C1 segment of cervical spinal cord (tissue), 14 donors: Measurements from ENCODE around the gene HTT.
A peak's percentile ranks its signal among the peaks of the same experiment; 100 is the strongest.

Experiments
- DNase-seq, 14 donors: peaks; one replicate each; lab custom pipeline; 2025; lab: John Stamatoyannopoulos, UW

HTT gene

DNA sequence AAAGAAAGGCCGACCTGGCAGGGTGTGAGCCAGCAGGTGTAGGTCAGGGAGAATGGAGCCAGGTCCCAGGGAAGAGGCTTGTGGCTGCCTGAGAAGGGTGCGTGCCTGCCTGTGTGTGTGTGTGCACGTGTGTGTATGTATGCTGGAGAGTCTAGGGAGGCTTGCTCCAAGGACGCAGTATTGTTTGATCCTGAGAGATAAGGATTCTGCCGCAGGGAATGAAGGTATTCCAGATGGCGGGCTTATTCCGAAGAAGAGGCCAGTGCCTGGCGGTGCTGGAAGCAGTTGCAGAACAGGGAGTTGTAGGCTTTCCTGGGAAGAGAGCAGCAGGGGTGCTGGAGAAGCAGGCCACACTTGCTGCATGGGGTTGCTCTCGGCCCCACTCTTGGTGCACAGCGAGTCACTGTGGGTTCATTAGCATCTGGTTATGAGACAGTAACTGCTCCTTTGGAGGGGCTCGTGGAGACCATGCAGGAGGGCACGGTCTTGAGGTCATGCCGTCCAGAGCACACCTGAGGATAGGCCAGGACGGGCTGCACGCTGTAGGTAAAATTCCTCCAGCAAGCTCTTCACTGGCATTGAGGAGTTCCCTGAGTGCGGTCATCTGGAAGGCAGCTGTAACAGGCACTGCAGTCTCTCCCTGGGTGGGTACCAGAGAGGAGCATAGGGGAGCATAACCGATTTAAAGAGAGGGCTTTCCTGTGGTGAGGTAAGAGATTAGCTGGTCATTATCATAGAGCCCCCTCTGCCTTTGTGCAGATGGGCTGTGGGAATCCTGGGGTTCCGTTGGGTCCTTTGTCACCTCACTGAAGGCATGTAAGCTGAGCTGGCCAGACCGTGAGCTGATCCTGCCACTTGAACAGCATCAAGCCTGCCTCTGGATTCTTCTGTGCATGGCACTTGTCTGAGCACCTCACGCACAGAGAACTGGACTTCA lies 144.6 kb downstream of the HTT start:
- no peak for DNase-seq

DNA sequence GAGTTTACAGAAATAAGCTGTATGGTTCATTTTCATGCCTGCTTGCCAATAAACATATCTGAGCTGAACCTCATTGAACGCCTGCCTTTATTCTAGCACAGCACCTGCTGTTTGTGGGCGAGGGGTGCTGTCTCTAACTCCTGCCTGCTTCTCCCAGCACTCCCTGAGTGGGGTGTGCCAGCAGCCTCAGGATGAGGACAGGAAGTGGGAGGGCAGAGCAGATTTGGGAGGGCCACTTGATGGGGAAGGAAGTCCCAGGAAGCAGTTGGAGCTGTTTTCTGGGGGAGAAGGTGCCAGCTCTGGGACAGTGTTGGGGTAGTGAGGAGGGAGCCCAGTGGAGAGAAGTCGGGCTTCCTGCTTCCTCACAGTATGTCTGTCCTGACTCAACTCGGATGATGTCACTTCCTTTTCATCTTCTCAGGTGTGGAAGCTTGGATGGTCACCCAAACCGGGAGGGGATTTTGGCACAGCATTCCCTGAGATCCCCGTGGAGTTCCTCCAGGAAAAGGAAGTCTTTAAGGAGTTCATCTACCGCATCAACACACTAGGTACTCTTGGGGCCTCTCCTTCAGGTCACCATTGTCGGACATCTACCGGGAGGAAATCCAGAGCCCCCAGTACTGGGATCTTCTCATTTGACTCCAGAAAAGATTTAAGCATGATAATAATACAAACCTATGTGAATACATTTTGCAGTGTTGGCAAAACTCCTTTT lies 145.4 kb downstream of the HTT start:
- DNase-seq, result peak in 1 of 14 donors; percentile 27

DNA sequence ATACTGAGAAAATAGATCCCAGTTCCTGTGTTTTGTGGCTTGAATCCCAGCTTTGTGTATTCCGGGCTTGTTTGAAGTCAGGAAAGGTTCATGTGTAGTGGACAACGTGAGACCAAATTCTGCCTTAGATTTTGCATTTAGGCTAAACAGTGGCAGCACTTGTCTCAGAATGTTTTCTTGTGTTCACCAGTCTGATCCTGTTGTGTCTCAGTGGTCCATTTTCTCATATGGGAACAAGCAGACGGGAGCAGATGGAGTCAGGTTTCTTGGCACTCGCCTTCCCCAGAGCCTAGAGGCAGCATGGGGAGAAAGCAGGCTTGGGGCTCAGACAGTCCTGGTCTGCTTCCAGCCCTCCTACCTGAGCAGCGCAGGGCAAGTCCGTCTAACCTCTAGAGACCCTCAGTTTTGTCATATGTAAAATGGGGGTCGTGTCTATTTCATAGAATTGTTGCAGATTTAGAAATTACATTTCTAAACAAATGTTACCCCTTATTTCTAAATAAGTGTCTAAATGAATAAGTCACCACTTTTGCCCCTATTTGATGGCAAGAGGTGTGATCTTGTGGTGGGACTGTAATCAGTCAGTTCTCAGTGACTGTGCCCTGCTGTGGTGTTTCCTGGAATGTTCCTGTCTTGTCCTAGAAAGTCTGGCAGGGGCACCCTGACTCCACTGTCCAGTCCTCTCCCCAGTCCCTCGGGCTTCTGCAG lies 146.1 kb downstream of the HTT start:
- peak in 2 of 14 donors; percentile 10 to 88 for DNase-seq

DNA sequence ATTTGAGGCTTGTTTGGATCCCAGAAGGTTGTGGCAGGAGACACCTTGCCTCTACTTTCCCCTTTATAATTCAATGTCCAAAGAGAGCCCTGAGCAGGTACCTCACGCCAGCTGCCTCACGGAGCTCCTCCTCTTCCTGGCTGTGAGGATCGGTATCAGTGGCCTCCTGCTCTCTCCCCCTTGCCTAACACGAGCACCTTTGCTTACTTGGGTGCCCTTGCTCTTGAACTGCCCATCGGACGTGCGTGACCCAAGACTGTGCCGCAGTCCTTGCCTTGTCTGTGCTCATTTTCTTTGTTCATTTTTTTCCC lies 146.7 kb downstream of the HTT start:
- no peak for DNase-seq

DNA sequence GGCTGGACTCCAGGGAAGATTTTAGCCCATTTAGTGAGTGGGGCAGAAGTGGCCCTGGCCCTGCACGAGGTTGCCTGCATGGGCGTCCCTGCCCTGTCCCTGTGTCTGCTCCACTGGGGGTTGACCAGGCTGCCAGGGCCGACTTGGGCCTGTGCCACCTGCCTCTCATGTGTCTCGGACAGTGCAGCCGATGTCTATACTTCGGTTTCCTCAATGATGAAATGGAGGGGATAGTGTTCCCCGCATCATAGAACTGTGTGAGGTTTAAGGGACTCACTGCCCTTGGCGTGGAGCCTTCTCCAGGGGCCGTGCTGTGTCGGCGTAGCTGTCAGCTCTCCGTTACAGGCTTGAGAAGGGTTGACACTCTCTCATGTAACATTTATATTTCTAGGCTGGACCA lies 147.5 kb downstream of the HTT start:
- DNase-seq, result no peak

DNA sequence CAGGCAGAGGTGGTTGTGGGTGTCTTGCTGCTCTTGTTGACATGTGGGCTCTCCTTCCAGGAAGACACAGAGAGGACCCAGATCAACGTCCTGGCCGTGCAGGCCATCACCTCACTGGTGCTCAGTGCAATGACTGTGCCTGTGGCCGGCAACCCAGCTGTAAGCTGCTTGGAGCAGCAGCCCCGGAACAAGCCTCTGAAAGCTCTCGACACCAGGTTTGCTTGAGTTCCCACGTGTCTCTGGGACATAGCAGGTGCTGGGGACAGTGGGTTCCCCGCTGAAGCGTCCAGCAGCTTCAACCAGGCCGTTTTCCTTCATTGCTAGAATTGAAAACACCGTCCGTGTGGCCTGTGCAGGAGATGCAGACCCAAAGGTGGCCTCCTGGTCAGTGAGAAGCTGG lies 148.9 kb downstream of the HTT start:
- DNase-seq, result no peak

DNA sequence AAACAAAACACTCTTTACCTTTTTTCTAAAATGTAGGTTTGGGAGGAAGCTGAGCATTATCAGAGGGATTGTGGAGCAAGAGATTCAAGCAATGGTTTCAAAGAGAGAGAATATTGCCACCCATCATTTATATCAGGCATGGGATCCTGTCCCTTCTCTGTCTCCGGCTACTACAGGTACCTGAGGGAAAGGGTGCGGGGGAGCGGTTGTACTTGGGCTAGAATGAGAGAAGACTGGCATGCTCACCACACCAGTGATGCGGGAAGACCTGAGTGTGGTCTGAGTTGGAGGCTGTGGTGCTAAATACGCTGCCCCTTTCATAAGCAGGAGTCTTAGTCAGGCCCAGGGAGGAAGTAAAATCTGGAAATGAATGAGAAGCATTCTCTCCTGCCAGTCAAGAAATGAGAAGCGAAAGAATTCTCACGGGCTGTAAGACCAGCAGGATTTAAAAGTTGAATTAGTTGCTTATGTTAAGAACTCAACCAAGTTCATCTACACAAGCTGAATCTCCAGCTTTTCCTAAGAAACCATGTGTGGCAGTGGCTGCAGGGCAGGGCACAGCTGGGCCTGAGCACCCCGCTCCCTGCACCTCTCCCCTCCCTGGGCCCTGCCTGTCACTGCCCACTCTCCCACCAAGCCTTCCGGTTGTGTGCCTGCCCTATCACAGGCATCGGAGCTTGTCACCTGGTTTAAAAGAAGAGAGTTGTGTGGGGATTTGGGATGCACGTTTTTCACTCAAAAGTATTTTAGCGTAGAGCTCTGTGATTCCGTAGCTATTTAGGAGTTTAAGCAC lies 149.7 kb downstream of the HTT start:
- DNase-seq, result no peak

DNA sequence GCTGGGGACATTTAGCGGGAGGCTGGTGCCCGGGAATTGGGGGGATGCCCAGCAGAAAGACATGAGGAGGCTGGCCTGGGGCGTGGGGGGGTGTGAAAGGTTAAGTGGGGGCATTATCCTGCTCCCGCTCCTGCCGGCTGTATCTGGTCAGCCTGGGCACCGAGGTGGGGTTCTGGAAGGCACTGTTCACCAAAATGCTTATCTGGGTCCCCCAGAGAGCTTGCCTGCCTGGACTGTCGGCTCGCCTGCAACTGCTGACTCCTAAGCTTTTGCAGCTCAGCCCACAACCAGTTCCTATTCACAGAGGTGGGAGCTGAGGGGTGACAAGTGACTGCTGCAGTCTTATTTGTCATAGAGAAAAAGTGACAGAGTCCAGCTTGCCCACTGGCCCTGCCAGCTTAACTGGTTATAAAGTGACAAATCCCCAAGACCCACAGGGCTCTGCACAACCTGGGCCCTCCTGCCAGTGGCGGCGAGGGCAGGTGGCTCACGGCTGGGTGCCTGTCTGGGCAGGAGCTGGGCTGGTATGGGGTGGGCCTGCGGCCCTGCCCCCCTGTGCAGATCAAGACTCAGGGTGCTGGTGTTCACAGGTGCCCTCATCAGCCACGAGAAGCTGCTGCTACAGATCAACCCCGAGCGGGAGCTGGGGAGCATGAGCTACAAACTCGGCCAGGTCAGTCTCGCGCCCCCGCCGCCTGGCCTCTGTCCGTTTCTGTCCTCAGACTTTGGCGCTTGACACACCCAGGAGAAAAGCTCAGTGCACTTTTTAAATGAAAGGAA lies 150.8 kb downstream of the HTT start:
- DNase-seq, result no peak

DNA sequence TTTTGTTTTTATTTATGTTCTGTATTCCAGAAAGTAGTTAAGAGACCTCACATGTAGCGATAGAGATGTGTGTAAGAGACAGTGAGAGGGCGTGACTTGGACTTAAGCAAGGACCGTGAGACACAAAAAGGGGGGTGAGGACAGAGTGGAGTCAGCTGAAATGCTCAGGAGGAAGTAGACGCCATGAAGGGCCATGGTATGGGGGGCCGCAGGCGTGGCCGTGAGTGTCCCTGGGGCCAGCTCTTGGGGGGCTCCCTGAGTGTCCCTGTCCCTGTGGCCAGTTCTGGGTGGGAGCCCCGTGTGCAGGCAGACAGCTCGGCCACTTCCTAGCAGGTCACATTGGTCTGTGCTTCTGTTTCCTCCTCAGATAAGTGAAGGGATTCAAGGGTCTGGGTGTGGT lies 151.5 kb downstream of the HTT start:
- DNase-seq, result no peak

DNA sequence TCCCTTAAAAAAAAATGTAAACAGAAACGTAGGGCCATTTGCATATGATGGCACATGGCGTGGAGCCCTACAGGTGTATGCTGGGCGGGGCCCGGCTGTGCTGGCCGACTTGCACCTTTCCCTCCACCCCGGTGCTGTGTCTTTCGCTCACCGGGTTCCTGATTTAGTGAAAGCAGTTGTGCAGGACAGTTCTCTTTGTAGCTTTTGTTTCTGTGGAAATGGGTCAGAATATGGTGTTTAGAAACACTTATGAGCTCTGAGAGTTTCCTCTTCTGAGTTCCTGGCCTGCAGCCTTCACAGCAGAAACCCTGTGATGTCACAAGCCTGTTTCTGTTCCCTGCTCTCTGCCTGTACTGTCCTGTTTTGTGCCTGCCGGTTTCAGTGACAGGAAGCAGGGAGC lies 152.0 kb downstream of the HTT start:
- peak in 8 of 14 donors; percentile 5 to 50 (median 22) for DNase-seq

DNA sequence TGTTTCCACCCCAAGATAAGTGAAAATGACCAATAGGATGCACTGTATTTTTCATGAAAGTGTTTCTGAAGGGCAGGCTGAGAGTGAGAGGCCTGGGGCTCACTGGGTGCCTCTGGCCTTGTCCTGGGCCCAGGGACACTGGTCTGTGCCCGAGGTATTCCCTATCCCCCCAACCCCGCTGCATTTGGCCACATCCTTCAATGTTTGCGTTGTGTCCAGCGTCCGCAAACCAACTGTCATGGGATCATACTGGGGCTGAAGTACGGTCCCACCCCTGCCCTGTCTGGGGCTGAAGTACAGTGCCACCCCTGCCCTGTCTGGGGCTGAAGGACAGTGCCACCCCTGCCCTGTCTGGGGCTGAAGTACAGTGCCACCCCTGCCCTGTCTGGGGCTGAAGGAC lies 152.5 kb downstream of the HTT start:
- no peak for DNase-seq

DNA sequence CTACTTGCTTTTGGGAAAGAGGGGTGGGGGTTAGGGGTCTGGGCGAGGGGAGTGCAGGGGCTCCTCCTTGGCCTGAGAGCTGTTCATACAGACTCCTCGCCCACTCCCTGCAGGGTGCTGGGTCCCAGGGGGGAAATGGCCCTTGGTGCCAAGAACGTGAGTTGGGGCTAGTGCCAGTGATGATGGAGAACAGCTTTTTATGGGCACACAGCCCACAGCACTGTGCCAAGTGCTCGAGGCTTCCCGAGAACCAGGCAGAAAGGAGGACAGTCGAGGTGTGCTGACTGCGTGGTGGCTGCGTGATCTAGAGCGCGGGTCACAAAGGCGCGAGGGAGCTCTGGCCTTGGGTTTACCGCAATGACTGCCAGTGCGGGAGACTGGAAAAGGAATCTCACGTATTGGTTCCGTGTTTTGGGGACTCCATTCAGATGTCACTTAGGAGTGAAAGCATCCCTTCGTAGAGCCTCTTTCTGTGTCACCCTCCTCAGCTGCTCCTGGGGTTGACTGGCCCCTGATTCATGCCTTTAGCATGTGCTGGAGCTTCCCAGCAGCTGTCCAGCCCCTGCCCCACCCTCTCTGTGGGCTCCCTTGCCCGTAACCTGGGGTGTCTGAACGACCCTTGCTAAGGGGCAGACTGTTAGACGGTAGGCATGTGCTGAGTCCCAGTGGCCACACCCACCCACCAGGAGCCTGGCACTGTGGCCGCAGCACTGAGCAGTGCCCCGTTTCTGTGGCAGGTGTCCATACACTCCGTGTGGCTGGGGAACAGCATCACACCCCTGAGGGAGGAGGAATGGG lies 153.6 kb downstream of the HTT start:
- peak in 1 of 14 donors; percentile 38 for DNase-seq

DNA sequence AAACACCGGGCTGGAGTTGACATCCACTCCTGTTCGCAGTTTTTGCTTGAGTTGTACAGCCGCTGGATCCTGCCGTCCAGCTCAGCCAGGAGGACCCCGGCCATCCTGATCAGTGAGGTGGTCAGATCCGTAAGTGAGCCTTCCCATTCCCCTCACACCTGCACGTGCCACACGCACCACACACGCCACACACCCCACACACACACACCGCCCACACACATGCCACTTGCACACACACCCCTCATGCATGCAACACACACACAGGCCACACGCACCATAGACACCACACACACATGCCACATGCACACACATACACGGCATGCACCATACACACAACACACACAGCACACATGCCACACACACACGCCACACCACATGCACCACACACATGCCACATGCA lies 154.4 kb downstream of the HTT start:
- DNase-seq, result no peak

DNA sequence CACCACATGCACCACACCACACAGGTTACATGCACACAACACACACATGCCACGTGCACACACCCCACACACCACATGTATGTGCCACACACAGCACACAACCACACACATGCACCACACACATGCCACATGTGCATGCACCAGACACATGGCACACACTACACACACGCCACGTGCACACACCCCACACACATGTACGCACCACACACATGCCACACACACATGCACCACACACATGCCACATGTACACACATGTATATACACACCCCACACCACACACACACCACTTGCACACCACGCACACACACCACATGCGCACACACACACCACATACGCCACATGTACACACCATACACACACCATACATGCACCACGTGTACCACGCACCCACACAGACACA lies 154.8 kb downstream of the HTT start:
- no peak for DNase-seq

DNA sequence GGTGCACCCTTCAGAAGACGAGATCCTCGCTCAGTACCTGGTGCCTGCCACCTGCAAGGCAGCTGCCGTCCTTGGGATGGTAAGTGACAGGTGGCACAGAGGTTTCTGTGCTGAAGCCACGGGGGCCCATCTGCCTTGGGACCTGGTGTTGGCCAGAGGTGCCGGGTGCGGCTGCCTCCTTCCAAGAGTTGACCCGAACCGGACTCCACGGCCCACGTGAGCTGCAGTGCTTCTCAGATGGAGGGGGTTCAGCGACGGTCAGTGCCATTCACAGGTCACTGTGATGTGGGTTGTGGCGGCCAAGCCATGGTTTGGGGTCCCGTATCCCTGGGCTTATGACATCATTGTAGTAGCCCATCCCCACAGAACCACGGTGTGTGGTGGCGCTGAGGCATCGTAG lies 155.5 kb downstream of the HTT start:
- DNase-seq, result no peak

DNA sequence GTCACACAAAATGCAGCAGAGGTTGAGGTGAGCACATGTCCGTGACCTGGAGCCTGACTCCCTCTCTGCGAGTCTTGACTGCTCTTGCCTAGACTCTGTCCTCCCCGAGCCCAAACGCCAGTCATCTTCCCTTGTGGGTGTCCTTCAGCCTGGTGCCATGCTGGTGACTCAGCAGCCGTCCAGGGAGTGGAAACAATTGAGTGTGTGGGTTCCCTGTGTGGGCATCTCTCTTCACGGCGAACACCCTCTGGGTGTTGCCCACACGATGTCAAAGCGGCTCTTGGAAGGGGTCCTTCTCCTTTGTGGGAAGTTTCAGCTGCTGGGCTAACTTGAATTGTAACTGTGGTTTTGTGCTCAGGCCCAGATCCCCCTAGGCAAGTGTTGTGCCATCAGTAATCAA lies 157.0 kb downstream of the HTT start:
- no peak for DNase-seq

DNA sequence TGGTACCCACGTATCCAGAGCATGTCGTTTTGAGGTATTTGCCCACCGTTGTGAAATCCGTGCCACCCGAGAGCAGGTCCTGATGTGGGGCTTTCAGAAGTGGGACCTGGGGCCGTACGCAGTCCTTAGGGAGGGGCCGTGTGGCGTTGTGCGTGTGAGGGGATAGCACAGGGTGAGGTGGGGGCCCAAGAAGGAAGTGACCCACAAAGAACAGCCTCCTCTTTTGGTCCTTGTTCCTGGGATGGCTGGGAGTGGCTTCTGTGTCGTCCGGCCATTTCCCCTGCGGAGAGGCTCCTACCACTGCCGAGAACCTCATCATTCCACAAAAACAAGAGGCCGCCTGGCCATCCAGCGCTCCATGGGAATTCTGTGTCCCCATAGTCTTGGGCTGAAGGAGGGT lies 157.5 kb downstream of the HTT start:
- DNase-seq, result no peak

DNA sequence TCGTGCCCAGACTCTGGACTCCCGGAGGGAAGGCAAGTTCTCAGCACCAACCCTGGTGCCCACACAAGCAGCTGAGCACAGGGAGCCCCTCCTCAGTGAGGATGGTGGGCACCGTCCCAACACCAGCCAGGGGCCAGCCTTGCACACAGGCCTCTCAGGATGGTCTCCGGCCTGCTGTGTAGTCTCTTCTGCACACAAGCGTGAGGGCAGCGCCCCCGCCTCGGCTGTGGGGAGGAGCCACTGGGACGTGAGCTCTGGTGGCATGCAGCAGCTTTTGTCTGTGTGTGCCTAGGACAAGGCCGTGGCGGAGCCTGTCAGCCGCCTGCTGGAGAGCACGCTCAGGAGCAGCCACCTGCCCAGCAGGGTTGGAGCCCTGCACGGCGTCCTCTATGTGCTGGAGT lies 158.4 kb downstream of the HTT start:
- DNase-seq, result no peak

DNA sequence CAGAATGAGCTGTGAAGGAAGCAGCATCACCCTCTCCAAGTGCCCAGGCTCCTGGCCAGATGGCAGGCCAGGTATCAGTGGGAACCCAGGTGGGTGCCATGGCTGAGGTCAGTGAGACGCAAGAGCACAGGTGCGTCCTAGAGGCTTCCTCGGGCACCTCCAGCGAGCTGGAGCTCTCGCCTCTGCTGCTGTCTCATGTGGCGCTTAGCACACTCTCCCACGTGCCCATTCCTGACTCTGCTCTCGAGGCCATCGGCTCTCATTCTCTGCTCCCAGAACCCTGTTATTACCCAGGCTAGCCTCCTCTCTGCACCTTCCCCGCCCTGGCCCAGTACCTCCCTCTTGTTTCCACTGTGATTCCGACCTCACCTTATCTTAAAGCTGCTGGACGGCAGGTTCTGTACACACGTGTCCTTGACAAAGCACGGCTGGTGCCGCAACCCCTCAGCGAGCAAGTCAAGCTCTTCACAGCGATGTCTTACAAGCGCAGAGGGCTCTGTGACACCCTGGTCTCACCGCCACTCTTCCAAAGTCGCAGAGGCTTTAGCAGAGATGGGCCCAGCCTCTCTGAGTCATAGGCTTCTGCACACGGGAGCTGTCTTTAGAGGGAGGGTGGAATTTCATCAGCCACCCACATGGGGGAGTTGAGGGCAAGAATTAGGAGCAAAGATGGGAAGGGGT lies 159.1 kb downstream of the HTT start:
- no peak for DNase-seq
